GM12878 (cell line): Measurements from ENCODE around the gene PNPLA5. TPM values are rescaled to one million over a fixed set of nuclear protein-coding genes. Genes with fewer than 3 reads are reported as not detected.

Experiments
- ATAC-seq: fragments of 200-7000 bp; cut with Tn5 transposase; 3 replicates; pipeline ENCODE4 v1.9.1; 2020; ENCODE audit warnings: mild to moderate bottlenecking, moderate library complexity
- BruUV-seq: library from RNA; stranded (reverse); fragments of 400-500 nt; replicated peaks from 2 replicates; lab custom pipeline; 2021; lab: Mats Ljungman, UMichigan
- CTCF ChIA-PET: fragments of 300-600 bp; sonication (Branson Sonifier 250); formaldehyde crosslinking; extraction: SDS; loops from one replicate; lab custom pipeline; 2021; ENCODE audit warnings: inconsistent platforms; lab: Yijun Ruan, JAX
- POLR2A ChIA-PET: fragments of 350-600 bp; formaldehyde crosslinking; extraction: SDS; loops from one replicate; lab custom pipeline; 2021; ENCODE audit warnings: inconsistent platforms; lab: Charles Lee
- RAD21 ChIA-PET: fragments of 300-600 bp; sonication (Branson Sonifier 250); formaldehyde crosslinking; loops from one replicate; lab custom pipeline; 2023; ENCODE audit warnings: antibody characterized with exemption; ENCODE audit not compliant: unreplicated experiment; lab: Charles Lee
- SMC1A ChIA-PET: fragments of 300-600 bp; sonication (Branson Sonifier 250); formaldehyde crosslinking; loops from one replicate; lab custom pipeline; 2023; ENCODE audit not compliant: unreplicated experiment, uncharacterized antibody; lab: Charles Lee
- DNase-seq: peaks from one replicate; pipeline ENCODE4 v3.0.0-alpha.2; 2011; ENCODE audit warnings: low read depth, low spot score
- FAIRE-seq: peaks from 3 replicates; lab custom pipeline; 2011; peaks lifted over from hg19 to GRCh38; lab: Jason Lieb, UNC
- H2AFZ ChIP-seq: 2 replicates; pipeline ENCODE4 v1.6.0; 2011; ENCODE audit warnings: low read depth, low read length, control low read depth; ENCODE audit not compliant: control insufficient read depth
- H3K27ac ChIP-seq: 2 replicates; pipeline ENCODE4 v1.5.1; 2011; ENCODE audit warnings: control low read depth; ENCODE audit not compliant: control insufficient read depth, insufficient read depth
- H3K27me3 ChIP-seq, 2 experiments: replicated peaks in 1 of 2; 2 replicates each; pipeline versions ENCODE4 v1.6.0 to v1.6.1; 2011; ENCODE audit warnings: low read length in 1 of 2; ENCODE audit not compliant: control insufficient read depth in 2 of 2, insufficient read depth in 2 of 2
- H3K36me3 ChIP-seq, 2 experiments: 2 replicates each; pipeline ENCODE4 v1.5.1; 2011; ENCODE audit warnings: low read length in 1 of 2; ENCODE audit not compliant: control insufficient read depth in 2 of 2, insufficient read depth in 2 of 2
- H3K4me1 ChIP-seq: 2 replicates; pipeline ENCODE4 v1.6.1; 2011; ENCODE audit warnings: mild to moderate bottlenecking, low read length, moderate library complexity, mixed read lengths; ENCODE audit not compliant: control insufficient read depth, insufficient read depth
- H3K4me2 ChIP-seq: 2 replicates; pipeline ENCODE4 v1.6.0; 2011; ENCODE audit warnings: control low read depth; ENCODE audit not compliant: control insufficient read depth, insufficient read depth
- H3K4me3 ChIP-seq: fragments of 200-600 bp; sonication (generic); 2 replicates; pipeline ENCODE4 v1.5.1; 2016
- H3K79me2 ChIP-seq: 2 replicates; pipeline ENCODE4 v1.6.0; 2011; ENCODE audit warnings: low read length; ENCODE audit not compliant: control insufficient read depth, insufficient read depth
- H3K9ac ChIP-seq: 2 replicates; pipeline ENCODE4 v1.8.0; 2011; ENCODE audit warnings: low read length, control low read depth, mixed read lengths; ENCODE audit not compliant: control insufficient read depth, insufficient read depth
- H3K9me3 ChIP-seq: replicated peaks from 3 replicates; pipeline ENCODE4 v1.5.1; 2011; ENCODE audit warnings: mild to moderate bottlenecking, low read length; ENCODE audit not compliant: control insufficient read depth, insufficient read depth
- H4K20me1 ChIP-seq: 2 replicates; pipeline ENCODE4 v1.6.0; 2011; ENCODE audit not compliant: control insufficient read depth, insufficient read depth
- BRCA1 ChIP-seq: IDR thresholded peaks from 2 replicates; pipeline ENCODE4 v1.6.1; 2011; ENCODE audit warnings: low read depth, low read length, improper control_type of control experiment
- CTCF ChIP-seq, 3 experiments: IDR thresholded peaks in 2 of 3; conservative IDR thresholded peaks in 1 of 3; 2 replicates each; pipeline ENCODE4 v1.5.1; 2011; ENCODE audit warnings: low read depth in 3 of 3, low read length in 3 of 3, mild to moderate bottlenecking in 3 of 3, control low read depth in 2 of 3, moderate library complexity in 2 of 3, inconsistent platforms in 1 of 3, mixed read lengths in 1 of 3; ENCODE audit not compliant: control insufficient read depth in 2 of 3, insufficient read depth in 1 of 3; ENCODE audit errors: extremely low read depth in 1 of 3
- NFYA ChIP-seq: IDR thresholded peaks from 2 replicates; pipeline ENCODE4 v1.6.1; 2011; ENCODE audit warnings: low read depth, mild to moderate bottlenecking, low read length, improper control_type of control experiment, borderline replicate concordance
- NR2C2 ChIP-seq: IDR thresholded peaks from 2 replicates; pipeline ENCODE4 v1.6.1; 2011; ENCODE audit warnings: borderline replicate concordance, low read depth; ENCODE audit not compliant: control insufficient read depth, insufficient read length
- SMC3 ChIP-seq: IDR thresholded peaks from 2 replicates; pipeline ENCODE4 v1.6.1; 2011; ENCODE audit warnings: low read length, improper control_type of control experiment, borderline replicate concordance
- SUPT20H ChIP-seq: IDR thresholded peaks from 2 replicates; pipeline ENCODE4 v1.6.1; 2011; ENCODE audit warnings: low read depth, mild to moderate bottlenecking, low read length, moderate library complexity, borderline replicate concordance; ENCODE audit not compliant: control insufficient read depth
- WGBS: methylation state at CpG from one replicate; pipeline ENCODE4 v1.1.6; 2016; ENCODE audit warnings: low lambda C conversion rate; ENCODE audit not compliant: insufficient replicate concordance, insufficient coverage; ENCODE audit errors: missing lambda C conversion rate; 5-methylcytosine and 5-hydroxymethylcytosine counted together
- in situ Hi-C: fragments of 300-500 bp; cut with MboI; formaldehyde crosslinking; loops from 9 replicates; pipeline ENCODE4 v1.14.3; 2018; ENCODE audit warnings: mixed read lengths
- intact Hi-C: fragments of 100-400 bp; cut with micrococcal nuclease; formaldehyde crosslinking; loops from one replicate; pipeline ENCODE4 v1.14.2; 2022; ENCODE audit not compliant: unreplicated experiment
- polyA plus RNA-seq, 11 experiments: library from polyadenylated mRNA; depleted of rRNA in 4 of 11; unstranded in 6 of 11; stranded (reverse) in 5 of 11; fragments of >200 nt; fragmentation: Nextera tagmentation in 4 of 11; fragmentation: Illumina TruSeq in 1 of 11; extraction: Ambion mirVana in 4 of 11; extraction: Trizol in 1 of 11; gene quantifications; 1 replicate in 1 of 11; 2 replicates in 10 of 11; pipeline versions ENCODE4 v1.2.1 to v1.2.3, GENCODE V29; 2011 to 2016; ENCODE audit warnings: inconsistent platforms in 2 of 11, missing spikeins in 2 of 11, low read depth in 1 of 11
- total RNA-seq, 4 experiments: library from RNA; depleted of rRNA in 3 of 4; stranded (reverse); fragments of >200 nt in 3 of 4; fragmentation: Illumina TruSeq in 1 of 4; extraction: Trizol in 1 of 4; gene quantifications; 2 replicates each; pipeline versions ENCODE4 v1.2.1 to v1.2.3, GENCODE V29; 2013 to 2021

The PNPLA5 gene
- total and polyA plus RNA-seq, 10 of the 15 experiments (the other 5 are each of a cell fraction or from before 2014, with no cell fraction given), result not detected

GRCh38 chr22:43922123-43922522, 30.3 kb upstream of the PNPLA5 start (continued):
- peak in 1 of 3 experiments; percentile 10; a peak in 1 of 6 replicates for TF ChIP-seq CTCF (IDR thresholded peaks at IDR 0.05 in 2 of 3, conservative IDR thresholded peaks at IDR 0.05 in 1 of 3; ENCODE audit: control insufficient read depth in 2 of 3, extremely low read depth in 1 of 3, insufficient read depth in 1 of 3, low read depth in 3 of 3, low read length in 3 of 3)
- no peak for TF ChIP-seq BRCA1
- no peak for TF ChIP-seq NR2C2

GRCh38 chr22:43921370-43921769, 29.6 kb upstream of the PNPLA5 start:
- Histone ChIP-seq H2AFZ (no peak overlapping the region), H3K27ac (no peak overlapping the region), H3K9me3 (no peaks in the 10 kb centered on the region), H4K20me1 (no peaks in the 10 kb centered on the region), H3K4me1 (no peaks in the 10 kb centered on the region), H3K36me3 (no peaks in the 10 kb centered on the region), H3K4me3 (no peak overlapping the region), H3K9ac (no peak overlapping the region), H3K27me3 (peaks cover 0 to 3% of the 10 kb centered on the region in 2 experiments; a peak in 2 of 4 replicates), H3K79me2 (no peaks in the 10 kb centered on the region), H3K4me2 (no peak overlapping the region)
- ChIA-PET POLR2A (no interaction called here), SMC1A (no interaction called here), RAD21 (no interaction called here), CTCF (no interaction called here)
- ATAC-seq (no peak), DNase-seq (no peak), FAIRE-seq (no peak)
- in situ Hi-C loops (no loop called here), intact Hi-C loops (no loop called here)
- no peak for TF ChIP-seq NFYA
- TF ChIP-seq SMC3, result no peak
- no peak for TF ChIP-seq SUPT20H
- no TSS peak for BruUV-seq
- 31% methylated on average over 4 of the region's 4 CpGs for WGBS
